RPMI7951 (cell line): Measurements from ENCODE around the gene RNF2. TPM values are rescaled to one million over a fixed set of nuclear protein-coding genes. Genes with fewer than 3 reads are reported as not detected.
"Not testable (repeated sequence)": the region's sequence is repeated elsewhere in the genome, so short reads cannot be mapped to it uniquely, and the experiment has no call there.

Source experiments
- DNase-seq: peaks from one replicate; pipeline ENCODE4 v3.0.0-alpha.2; 2012; ENCODE audit warnings: low read depth
- total RNA-seq: library from RNA; depleted of rRNA; stranded (reverse); fragments of >200 nt; shearing (Covaris generic); gene quantifications from 2 replicates; pipeline ENCODE4 v1.2.3, GENCODE V29; 2014; rRNA removed

RNF2 gene
- 17.5 and 21.1 TPM in 2 replicates for total RNA-seq

- DNase-seq: peak; percentile 79
Measured at GRCh38 chr1:185044981-185045813, at the start of gene RNF2. Gene RNF2 (plus strand): TSS chr1:185045558. CDS start chr1:185087554, 41,996 bp downstream.

- not testable (repeated sequence) for DNase-seq
Measured at GRCh38 chr1:184999974-185000373, 45.4 kb upstream of the RNF2 start.

GRCh38 chr1:185001312-185001880 is 44.0 kb upstream of the RNF2 start:
- DNase-seq: not testable (repeated sequence)

GRCh38 chr1:185008838-185009237 is 36.5 kb upstream of the RNF2 start:
- DNase-seq: no peak

GRCh38 chr1:185010361-185010760 is 35.0 kb upstream of the RNF2 start:
- no peak for DNase-seq

- no peak for DNase-seq
Measured at GRCh38 chr1:185014941-185015340, 30.4 kb upstream of the RNF2 start.

- no peak for DNase-seq
Measured at GRCh38 chr1:185015631-185016030, 29.7 kb upstream of the RNF2 start.

- no peak for DNase-seq
Measured at GRCh38 chr1:185016880-185017279, 28.5 kb upstream of the RNF2 start.

- DNase-seq: peak; percentile 72
Measured at GRCh38 chr1:185017338-185017737, 28.0 kb upstream of the RNF2 start.

GRCh38 chr1:185017966-185018365 is 27.4 kb upstream of the RNF2 start:
- DNase-seq: no peak

GRCh38 chr1:185027252-185027882 is 18.0 kb upstream of the RNF2 start:
- no peak for DNase-seq

- no peak for DNase-seq
Measured at GRCh38 chr1:185033686-185034085, 11.7 kb upstream of the RNF2 start.

GRCh38 chr1:185035258-185035657 is 10.1 kb upstream of the RNF2 start:
- no peak for DNase-seq

GRCh38 chr1:185038813-185039376 is 6.5 kb upstream of the RNF2 start:
- DNase-seq: no peak

- DNase-seq: no peak
Measured at GRCh38 chr1:185039726-185040407, 5.5 kb upstream of the RNF2 start.

- no peak for DNase-seq
Measured at GRCh38 chr1:185040408-185040735, 5.0 kb upstream of the RNF2 start.

GRCh38 chr1:185041742-185042141 is 3.6 kb upstream of the RNF2 start:
- DNase-seq: no peak

- no peak for DNase-seq
Measured at GRCh38 chr1:185042737-185043136, 2.6 kb upstream of the RNF2 start.

- no peak for DNase-seq
Measured at GRCh38 chr1:185044387-185044786, 971 bp upstream of the RNF2 start.

GRCh38 chr1:185045814-185046492 is 595 bp downstream of the RNF2 start:
- peak; percentile 33 for DNase-seq

GRCh38 chr1:185046668-185047067 is 1.3 kb downstream of the RNF2 start:
- no peak for DNase-seq
